ENCODE results near the gene CSTF1.
A peak's percentile ranks its signal among the peaks of the same experiment; 100 is the strongest.

The CSTF1 gene

GRCh38 chr20:56392132-56392880 is at the start of gene CSTF1, which contains the start of gene AURKA:
Gene CSTF1, plus strand, starts transcription at chr20:56392645. Its CDS starts 2,908 bp downstream, at chr20:56395553.
Gene AURKA, minus strand, starts transcription at chr20:56392215. Its CDS starts 4,018 bp downstream, at chr20:56388197.
- peaks cover 7 to 28% (median 23%) of the 10 kb centered on the region in 5 donors for H3K4me1 ChIP-seq (ENCODE audit: control insufficient read depth in 5 of 5, insufficient read depth in 5 of 5, low read length in 5 of 5)
- peak within 1 kb of the TSS; percentile 81 to 100 (median 98) for H3K4me3 ChIP-seq (ENCODE audit: low read depth in 1 of 5, low read length in 5 of 5)
- peak within 1 kb of the TSS; percentile 68 to 93 (median 91) for H3K9ac ChIP-seq (ENCODE audit: low read length in 5 of 5)
- peaks cover 19 to 24% (median 20%) of the 10 kb centered on the region in 5 donors for H3K36me3 ChIP-seq (ENCODE audit: control insufficient read depth in 5 of 5, insufficient read depth in 5 of 5, low read length in 5 of 5)
- H3K9me3 ChIP-seq (ENCODE audit: control insufficient read depth in 5 of 5, low read length in 5 of 5): no peaks in the 10 kb centered on the region
- H3K27ac ChIP-seq (ENCODE audit: low read depth, low read length): peak within 1 kb of the TSS; percentile 88
- no peaks in the 10 kb centered on the region for H3K27me3 ChIP-seq (ENCODE audit: control insufficient read depth in 5 of 5, insufficient read depth in 4 of 5, low read length in 5 of 5)

GRCh38 chr20:56342783-56343182 is 49.7 kb upstream of the CSTF1 start:
- H3K9me3 ChIP-seq (ENCODE audit: control insufficient read depth in 5 of 5, low read length in 5 of 5): no peaks in the 10 kb centered on the region
- peaks cover 0 to 7% (median 7%) of the 10 kb centered on the region in 5 donors for H3K4me1 ChIP-seq (ENCODE audit: control insufficient read depth in 5 of 5, insufficient read depth in 5 of 5, low read length in 5 of 5)
- peaks cover 6 to 23% (median 16%) of the 10 kb centered on the region in 5 donors for H3K27me3 ChIP-seq (ENCODE audit: control insufficient read depth in 5 of 5, insufficient read depth in 4 of 5, low read length in 5 of 5)
- no peak overlapping the region for H3K9ac ChIP-seq (ENCODE audit: low read length in 5 of 5)
- no peak overlapping the region for H3K4me3 ChIP-seq (ENCODE audit: low read depth in 1 of 5, low read length in 5 of 5)
- no peak overlapping the region for H3K27ac ChIP-seq (ENCODE audit: low read depth, low read length)
- H3K36me3 ChIP-seq (ENCODE audit: control insufficient read depth in 5 of 5, insufficient read depth in 5 of 5, low read length in 5 of 5): no peaks in the 10 kb centered on the region

DNA sequence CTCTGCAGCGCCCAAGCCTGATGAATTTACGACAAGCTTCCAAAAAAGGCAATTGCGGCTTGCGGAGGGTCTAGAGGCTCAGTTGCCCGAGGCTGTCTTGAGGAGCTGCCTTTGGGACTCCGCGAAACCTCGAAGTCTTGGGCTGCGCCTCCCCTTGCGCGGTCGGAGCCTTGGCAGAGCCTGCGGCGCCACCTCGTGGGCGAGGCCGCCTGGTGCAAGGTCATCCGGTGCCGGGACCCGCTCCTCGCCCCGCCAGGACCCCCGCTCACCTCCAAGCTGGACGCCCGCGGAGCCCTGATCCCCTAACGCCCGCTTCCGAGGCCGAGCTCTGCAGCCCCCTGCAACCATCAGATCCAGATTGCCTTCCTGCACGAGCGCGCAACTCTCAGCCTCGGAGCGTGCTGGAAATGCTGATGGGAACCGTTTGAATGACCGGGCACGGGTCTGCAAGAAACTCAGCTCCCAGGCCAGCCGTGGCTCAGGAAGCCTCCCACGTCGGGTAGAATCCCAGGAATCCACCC is 48.5 kb upstream of the CSTF1 start:
- Histone ChIP-seq H3K9me3 (ENCODE audit: control insufficient read depth in 5 of 5, low read length in 5 of 5) (no peaks in the 10 kb centered on the region), H3K4me3 (ENCODE audit: low read depth in 1 of 5, low read length in 5 of 5) (no peak overlapping the region), H3K36me3 (ENCODE audit: control insufficient read depth in 5 of 5, insufficient read depth in 5 of 5, low read length in 5 of 5) (no peaks in the 10 kb centered on the region), H3K4me1 (ENCODE audit: control insufficient read depth in 5 of 5, insufficient read depth in 5 of 5, low read length in 5 of 5) (peaks cover 0 to 7% (median 7%) of the 10 kb centered on the region in 5 donors), H3K27me3 (ENCODE audit: control insufficient read depth in 5 of 5, insufficient read depth in 4 of 5, low read length in 5 of 5) (peaks cover 6 to 23% (median 16%) of the 10 kb centered on the region in 5 donors), H3K9ac (ENCODE audit: low read length in 5 of 5) (no peak overlapping the region), H3K27ac (ENCODE audit: low read depth, low read length) (no peak overlapping the region)

- H3K4me3 ChIP-seq (ENCODE audit: low read depth in 1 of 5, low read length in 5 of 5): no peak overlapping the region
- no peak overlapping the region for H3K27ac ChIP-seq (ENCODE audit: low read depth, low read length)
- peaks cover 6 to 23% (median 22%) of the 10 kb centered on the region in 5 donors for H3K27me3 ChIP-seq (ENCODE audit: control insufficient read depth in 5 of 5, insufficient read depth in 4 of 5, low read length in 5 of 5)
- no peaks in the 10 kb centered on the region for H3K36me3 ChIP-seq (ENCODE audit: control insufficient read depth in 5 of 5, insufficient read depth in 5 of 5, low read length in 5 of 5)
- peaks cover 0 to 7% (median 7%) of the 10 kb centered on the region in 5 donors for H3K4me1 ChIP-seq (ENCODE audit: control insufficient read depth in 5 of 5, insufficient read depth in 5 of 5, low read length in 5 of 5)
- no peak overlapping the region for H3K9ac ChIP-seq (ENCODE audit: low read length in 5 of 5)
- no peaks in the 10 kb centered on the region for H3K9me3 ChIP-seq (ENCODE audit: control insufficient read depth in 5 of 5, low read length in 5 of 5)
Measured at GRCh38 chr20:56345911-56346310, 46.5 kb upstream of the CSTF1 start.

DNA sequence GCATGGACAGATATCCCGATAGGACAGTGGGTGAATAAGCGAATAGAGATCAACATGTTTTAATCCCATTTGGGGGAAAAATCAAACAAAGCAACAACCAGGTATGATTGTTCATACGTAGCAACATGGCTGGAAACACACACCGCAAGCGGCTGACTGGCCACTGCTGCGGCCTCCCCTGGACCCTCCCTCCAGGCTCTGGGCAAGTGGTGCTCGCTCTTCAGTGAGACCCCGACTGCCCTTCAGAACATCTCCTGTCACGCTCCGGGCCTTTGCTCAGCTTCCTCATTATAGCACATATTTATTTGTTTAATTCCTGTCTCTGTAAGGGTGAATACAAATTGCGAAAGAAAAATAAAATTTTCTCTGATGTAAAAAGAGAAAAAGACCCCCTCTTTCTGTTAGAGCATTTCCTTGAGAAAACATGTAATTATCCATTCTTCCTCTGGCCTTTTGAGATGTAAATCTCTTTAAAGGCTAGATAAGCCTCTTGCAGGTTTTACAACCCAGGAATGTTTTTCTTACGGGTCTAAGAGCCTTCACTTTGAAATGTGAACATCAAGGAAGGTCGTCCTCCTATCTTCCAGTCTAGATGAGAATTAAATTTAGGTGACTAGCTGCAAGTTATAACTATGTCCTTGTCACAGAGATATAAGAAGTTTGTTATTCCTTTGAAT is 44.7 kb upstream of the CSTF1 start:
- Histone ChIP-seq H3K27ac (ENCODE audit: low read depth, low read length) (no peak overlapping the region), H3K4me1 (ENCODE audit: control insufficient read depth in 5 of 5, insufficient read depth in 5 of 5, low read length in 5 of 5) (peaks cover 0 to 7% (median 7%) of the 10 kb centered on the region in 5 donors), H3K4me3 (ENCODE audit: low read depth in 1 of 5, low read length in 5 of 5) (no peak overlapping the region), H3K27me3 (ENCODE audit: control insufficient read depth in 5 of 5, insufficient read depth in 4 of 5, low read length in 5 of 5) (peaks cover 6 to 23% (median 20%) of the 10 kb centered on the region in 5 donors), H3K36me3 (ENCODE audit: control insufficient read depth in 5 of 5, insufficient read depth in 5 of 5, low read length in 5 of 5) (no peaks in the 10 kb centered on the region), H3K9me3 (ENCODE audit: control insufficient read depth in 5 of 5, low read length in 5 of 5) (no peaks in the 10 kb centered on the region), H3K9ac (ENCODE audit: low read length in 5 of 5) (no peak overlapping the region)

DNA sequence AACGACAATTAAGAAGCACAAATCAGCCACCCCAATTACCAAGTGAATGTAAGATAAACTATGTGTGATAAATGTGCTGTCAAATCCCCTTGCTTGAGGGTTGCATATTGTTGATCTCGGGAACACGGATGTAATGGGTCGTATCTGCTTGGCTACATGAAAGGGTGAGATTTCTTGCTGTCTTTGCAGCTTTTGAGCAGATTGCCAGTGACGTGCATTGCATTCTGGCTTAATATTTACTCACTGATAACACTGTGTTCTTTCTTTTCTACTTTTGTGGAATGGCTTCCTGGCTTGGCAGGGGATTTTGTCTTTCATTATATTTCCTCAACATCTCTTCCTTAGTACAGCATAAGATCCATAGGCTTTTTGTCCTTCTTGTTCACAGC is 44.1 kb upstream of the CSTF1 start:
- no peak overlapping the region for H3K27ac ChIP-seq (ENCODE audit: low read depth, low read length)
- H3K36me3 ChIP-seq (ENCODE audit: control insufficient read depth in 5 of 5, insufficient read depth in 5 of 5, low read length in 5 of 5): no peaks in the 10 kb centered on the region
- no peak overlapping the region for H3K4me3 ChIP-seq (ENCODE audit: low read depth in 1 of 5, low read length in 5 of 5)
- H3K9me3 ChIP-seq (ENCODE audit: control insufficient read depth in 5 of 5, low read length in 5 of 5): no peaks in the 10 kb centered on the region
- peaks cover 0 to 7% (median 7%) of the 10 kb centered on the region in 5 donors for H3K4me1 ChIP-seq (ENCODE audit: control insufficient read depth in 5 of 5, insufficient read depth in 5 of 5, low read length in 5 of 5)
- H3K27me3 ChIP-seq (ENCODE audit: control insufficient read depth in 5 of 5, insufficient read depth in 4 of 5, low read length in 5 of 5): peaks cover 3 to 19% (median 15%) of the 10 kb centered on the region in 5 donors
- no peak overlapping the region for H3K9ac ChIP-seq (ENCODE audit: low read length in 5 of 5)

DNA sequence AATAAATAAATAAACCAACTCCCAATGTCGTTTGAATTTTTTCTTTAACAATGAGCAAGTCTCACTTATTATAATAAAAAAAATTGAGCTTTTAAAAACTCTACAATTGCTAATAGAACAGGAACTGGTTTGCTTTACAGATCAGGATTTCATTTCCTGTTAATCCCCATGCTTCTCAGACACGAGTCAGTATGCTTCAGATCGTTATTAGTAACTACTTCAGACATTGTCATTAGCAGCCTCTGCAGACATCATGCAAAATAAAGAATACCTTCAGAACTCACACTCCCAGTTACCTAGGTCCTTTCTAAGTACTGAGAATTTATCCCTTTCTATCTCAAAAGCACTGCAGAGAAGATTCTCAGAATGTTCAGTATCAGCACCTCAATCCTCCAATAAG is 43.7 kb upstream of the CSTF1 start:
- H3K27me3 ChIP-seq (ENCODE audit: control insufficient read depth in 5 of 5, insufficient read depth in 4 of 5, low read length in 5 of 5): peaks cover 3 to 15% (median 12%) of the 10 kb centered on the region in 5 donors
- H3K27ac ChIP-seq (ENCODE audit: low read depth, low read length): no peak overlapping the region
- H3K36me3 ChIP-seq (ENCODE audit: control insufficient read depth in 5 of 5, insufficient read depth in 5 of 5, low read length in 5 of 5): no peaks in the 10 kb centered on the region
- H3K4me1 ChIP-seq (ENCODE audit: control insufficient read depth in 5 of 5, insufficient read depth in 5 of 5, low read length in 5 of 5): peaks cover 0 to 6% (median 5%) of the 10 kb centered on the region in 5 donors
- no peaks in the 10 kb centered on the region for H3K9me3 ChIP-seq (ENCODE audit: control insufficient read depth in 5 of 5, low read length in 5 of 5)
- no peak overlapping the region for H3K4me3 ChIP-seq (ENCODE audit: low read depth in 1 of 5, low read length in 5 of 5)
- no peak overlapping the region for H3K9ac ChIP-seq (ENCODE audit: low read length in 5 of 5)

GRCh38 chr20:56350842-56351241 is 41.6 kb upstream of the CSTF1 start:
- no peak overlapping the region for H3K4me3 ChIP-seq (ENCODE audit: low read depth in 1 of 5, low read length in 5 of 5)
- no peak overlapping the region for H3K27ac ChIP-seq (ENCODE audit: low read depth, low read length)
- no peak overlapping the region for H3K9ac ChIP-seq (ENCODE audit: low read length in 5 of 5)
- H3K9me3 ChIP-seq (ENCODE audit: control insufficient read depth in 5 of 5, low read length in 5 of 5): no peaks in the 10 kb centered on the region
- H3K27me3 ChIP-seq (ENCODE audit: control insufficient read depth in 5 of 5, insufficient read depth in 4 of 5, low read length in 5 of 5): peaks cover 0 to 7% (median 3%) of the 10 kb centered on the region in 5 donors
- H3K4me1 ChIP-seq (ENCODE audit: control insufficient read depth in 5 of 5, insufficient read depth in 5 of 5, low read length in 5 of 5): no peaks in the 10 kb centered on the region
- no peaks in the 10 kb centered on the region for H3K36me3 ChIP-seq (ENCODE audit: control insufficient read depth in 5 of 5, insufficient read depth in 5 of 5, low read length in 5 of 5)

DNA sequence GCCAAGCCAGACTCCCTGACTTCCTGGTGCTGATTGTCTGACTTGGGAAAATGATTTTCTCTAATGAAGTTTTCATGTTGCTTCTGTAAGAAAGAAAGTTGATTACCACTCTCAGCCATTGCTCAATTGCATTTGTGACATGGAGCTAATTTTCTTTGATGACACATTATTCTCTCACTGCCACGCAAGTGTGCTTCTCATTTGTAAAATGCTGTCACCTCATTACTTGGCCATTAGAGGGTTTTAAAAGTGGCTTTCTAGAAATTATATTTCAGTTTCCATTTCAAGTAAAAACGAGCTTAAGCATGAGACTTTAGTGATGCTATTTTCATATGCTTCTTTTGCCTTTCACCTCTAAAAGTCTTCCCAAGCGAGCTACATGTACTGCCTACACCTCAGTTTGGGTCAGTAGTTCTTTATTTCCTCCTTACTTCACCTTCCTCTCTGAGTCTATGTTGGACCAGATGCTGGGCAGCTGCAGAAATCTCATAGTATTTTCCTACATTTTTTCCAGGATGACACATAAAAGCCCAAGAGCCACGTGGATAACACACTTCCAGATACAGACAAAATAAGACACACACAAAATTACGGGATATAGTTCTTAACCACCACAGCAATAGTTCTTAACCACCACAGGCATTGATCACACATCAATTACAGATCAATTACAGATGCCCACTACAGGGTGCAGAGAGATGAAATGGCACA is 39.9 kb upstream of the CSTF1 start:
- Histone ChIP-seq H3K4me1 (ENCODE audit: control insufficient read depth in 5 of 5, insufficient read depth in 5 of 5, low read length in 5 of 5) (no peaks in the 10 kb centered on the region), H3K9me3 (ENCODE audit: control insufficient read depth in 5 of 5, low read length in 5 of 5) (no peaks in the 10 kb centered on the region), H3K4me3 (ENCODE audit: low read depth in 1 of 5, low read length in 5 of 5) (no peak overlapping the region), H3K36me3 (ENCODE audit: control insufficient read depth in 5 of 5, insufficient read depth in 5 of 5, low read length in 5 of 5) (no peaks in the 10 kb centered on the region), H3K27me3 (ENCODE audit: control insufficient read depth in 5 of 5, insufficient read depth in 4 of 5, low read length in 5 of 5) (peaks cover 0 to 7% (median 3%) of the 10 kb centered on the region in 5 donors), H3K27ac (ENCODE audit: low read depth, low read length) (no peak overlapping the region), H3K9ac (ENCODE audit: low read length in 5 of 5) (no peak overlapping the region)

Measured in subcutaneous abdominal adipose tissue (tissue), 5 donors.